ENCODE results near the gene NHSL2.
"Not testable (repeated sequence)": the region's sequence is repeated elsewhere in the genome, so short reads cannot be mapped to it uniquely, and the experiment has no call there.

Gene NHSL2

GRCh38 chrX:72053508-72053907 lies 142.9 kb downstream of the NHSL2 start:
- no peaks in the 10 kb centered on the region for H3K4me1 Mint-ChIP-seq
- no peak overlapping the region for H3K4me3 Mint-ChIP-seq
- no peak for TF ChIP-seq CTCF (IDR thresholded peaks at IDR 0.05)
- no peak overlapping the region for H3K27ac Mint-ChIP-seq
- peaks cover 36% of the 10 kb centered on the region for H3K27me3 Mint-ChIP-seq (ENCODE audit: low read depth, poor library complexity)
- no peak for DNase-seq
- H3K9me3 Mint-ChIP-seq: peaks cover 71% of the 10 kb centered on the region
- H3K36me3 Mint-ChIP-seq (ENCODE audit: low read depth): peaks cover 15% of the 10 kb centered on the region

DNA sequence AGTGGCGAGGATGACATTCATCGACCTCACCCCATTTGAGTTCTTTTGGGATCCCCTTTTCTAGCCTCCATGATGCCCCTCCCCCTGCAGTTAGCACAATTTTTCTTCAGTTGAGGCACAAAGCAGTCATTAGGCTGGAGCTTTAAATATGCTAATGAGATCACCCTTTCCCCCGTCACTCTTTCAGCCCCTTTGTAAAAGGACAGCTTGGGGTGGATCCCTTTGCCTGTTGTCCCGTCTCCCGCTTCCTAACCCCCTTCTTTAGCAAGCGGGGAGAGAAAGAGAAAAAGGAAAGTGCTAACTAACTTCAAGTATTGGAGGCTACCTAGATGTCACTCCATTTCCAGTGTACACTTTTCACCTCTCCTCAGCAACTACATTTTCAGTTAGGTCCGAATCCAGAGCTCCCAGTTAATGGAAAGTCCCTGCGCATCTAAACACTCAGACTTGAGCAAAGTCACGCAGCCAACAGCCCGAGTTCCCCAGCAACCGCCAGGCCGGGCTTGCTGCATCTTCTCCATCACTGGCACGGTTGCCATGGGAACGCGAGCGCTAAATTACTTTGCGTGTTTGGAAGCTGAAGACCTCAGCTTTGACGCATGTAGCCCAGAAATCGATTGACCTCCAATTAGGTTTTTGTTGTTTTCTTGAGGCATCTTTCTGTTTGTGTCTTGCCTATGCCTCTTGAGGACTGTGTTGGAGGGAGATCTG lies 144.3 kb downstream of the NHSL2 start:
- Mint-ChIP-seq H3K4me1 (no peaks in the 10 kb centered on the region), H3K27me3 (ENCODE audit: low read depth, poor library complexity) (peaks cover 40% of the 10 kb centered on the region), H3K4me3 (no peak overlapping the region), H3K36me3 (ENCODE audit: low read depth) (peaks cover 15% of the 10 kb centered on the region), H3K9me3 (peaks cover 74% of the 10 kb centered on the region), H3K27ac (no peak overlapping the region)
- no peak for DNase-seq
- TF ChIP-seq CTCF (IDR thresholded peaks at IDR 0.05): no peak

- peaks cover 32% of the 10 kb centered on the region for H3K27me3 Mint-ChIP-seq (ENCODE audit: low read depth, poor library complexity)
- H3K9me3 Mint-ChIP-seq: peaks cover 70% of the 10 kb centered on the region
- no peak for TF ChIP-seq CTCF (IDR thresholded peaks at IDR 0.05)
- no peak overlapping the region for H3K27ac Mint-ChIP-seq
- DNase-seq: no peak
- no peaks in the 10 kb centered on the region for H3K4me1 Mint-ChIP-seq
- H3K36me3 Mint-ChIP-seq (ENCODE audit: low read depth): peaks cover 8% of the 10 kb centered on the region
- H3K4me3 Mint-ChIP-seq: no peak overlapping the region
Observed at GRCh38 chrX:72057331-72057730, 146.7 kb downstream of the NHSL2 start.

DNA sequence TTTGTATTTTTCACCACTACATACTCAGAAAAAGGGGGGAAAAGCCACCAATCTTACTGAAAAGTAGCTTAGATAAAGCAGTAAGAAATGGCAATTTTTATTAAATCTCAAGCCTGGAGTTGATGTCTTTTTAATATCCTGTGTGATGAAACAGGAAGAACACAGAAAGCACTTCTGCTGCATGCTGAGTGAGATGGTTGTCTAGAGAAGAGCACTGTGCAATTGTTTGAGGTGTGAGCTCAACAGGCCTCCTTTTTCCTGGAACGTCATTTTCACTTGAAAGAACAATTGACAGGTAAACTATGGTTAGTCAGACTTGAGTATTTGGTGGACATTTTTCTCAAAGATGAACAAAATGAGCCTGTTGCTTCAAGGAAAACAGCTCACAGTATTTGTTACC lies 147.2 kb downstream of the NHSL2 start:
- no peak overlapping the region for H3K27ac Mint-ChIP-seq
- H3K9me3 Mint-ChIP-seq: peaks cover 66% of the 10 kb centered on the region
- no peak for TF ChIP-seq CTCF (IDR thresholded peaks at IDR 0.05)
- H3K27me3 Mint-ChIP-seq (ENCODE audit: low read depth, poor library complexity): peaks cover 28% of the 10 kb centered on the region
- no peak for DNase-seq
- no peaks in the 10 kb centered on the region for H3K4me1 Mint-ChIP-seq
- no peak overlapping the region for H3K4me3 Mint-ChIP-seq
- peaks cover 8% of the 10 kb centered on the region for H3K36me3 Mint-ChIP-seq (ENCODE audit: low read depth)

GRCh38 chrX:72058346-72058745 lies 147.7 kb downstream of the NHSL2 start:
- Mint-ChIP-seq H3K27me3 (ENCODE audit: low read depth, poor library complexity) (peaks cover 27% of the 10 kb centered on the region), H3K9me3 (peaks cover 67% of the 10 kb centered on the region)
- DNase-seq; H3K27ac Mint-ChIP-seq; H3K4me1 Mint-ChIP-seq; H3K4me3 Mint-ChIP-seq; H3K36me3 Mint-ChIP-seq (ENCODE audit: low read depth): not testable (repeated sequence)

- Mint-ChIP-seq H3K27me3 (ENCODE audit: low read depth, poor library complexity) (peaks cover 8% of the 10 kb centered on the region), H3K4me1 (no peaks in the 10 kb centered on the region), H3K4me3 (no peak overlapping the region), H3K27ac (no peak overlapping the region), H3K36me3 (ENCODE audit: low read depth) (no peaks in the 10 kb centered on the region), H3K9me3 (peaks cover 63% of the 10 kb centered on the region)
- peak; percentile 17 for DNase-seq
- TF ChIP-seq CTCF (IDR thresholded peaks at IDR 0.05): no peak
Observed at GRCh38 chrX:72060196-72060920, 149.7 kb downstream of the NHSL2 start.
